Loucy (cell line): ENCODE measurements around the gene SBDS.
"Not testable (repeated sequence)": the region's sequence is repeated elsewhere in the genome, so short reads cannot be mapped to it uniquely, and the experiment has no call there.

Experiments
- H2AFZ ChIP-seq: fragments of 200-600 bp; sonication (generic); 2 replicates; pipeline ENCODE4 v1.6.0; 2016; ENCODE audit warnings: antibody characterized with exemption, mild to moderate bottlenecking, low read length, moderate library complexity
- H3F3A ChIP-seq: fragments of 200-600 bp; 2 replicates; pipeline ENCODE4 v1.6.0; 2016; ENCODE audit warnings: antibody characterized with exemption, low read depth, mild to moderate bottlenecking
- H3K27me3 ChIP-seq: fragments of 200-600 bp; sonication (generic); 2 replicates; pipeline ENCODE4 v1.6.1; 2014; ENCODE audit warnings: low read length, mild to moderate bottlenecking; ENCODE audit not compliant: insufficient read depth, poor library complexity, severe bottlenecking
- H3K36me3 ChIP-seq: fragments of 200-600 bp; sonication (generic); 2 replicates; pipeline ENCODE4 v1.6.1; 2016; ENCODE audit warnings: low read length; ENCODE audit not compliant: insufficient read depth
- H3K4me1 ChIP-seq: fragments of 200-600 bp; sonication (generic); 2 replicates; pipeline ENCODE4 v1.5.1; 2014; ENCODE audit warnings: low read length, mild to moderate bottlenecking; ENCODE audit not compliant: insufficient read depth, poor library complexity, severe bottlenecking
- H3K4me2 ChIP-seq: fragments of 200-600 bp; sonication (generic); 2 replicates; pipeline ENCODE4 v1.6.0; 2014; ENCODE audit warnings: antibody characterized with exemption, low read length, low read depth, mild to moderate bottlenecking; ENCODE audit not compliant: poor library complexity, severe bottlenecking
- H3K4me3 ChIP-seq: fragments of 200-600 bp; sonication (generic); 2 replicates; pipeline ENCODE4 v1.5.1; 2014; ENCODE audit warnings: low read length, mild to moderate bottlenecking, mixed read lengths; ENCODE audit not compliant: poor library complexity, severe bottlenecking
- H3K79me2 ChIP-seq: fragments of 200-600 bp; sonication (generic); 2 replicates; pipeline ENCODE4 v1.6.1; 2014; ENCODE audit warnings: low read length; ENCODE audit not compliant: insufficient read depth
- H3K9ac ChIP-seq: fragments of 200-600 bp; sonication (generic); 2 replicates; pipeline ENCODE4 v1.6.0; 2014; ENCODE audit warnings: mild to moderate bottlenecking, low read depth, low read length, moderate library complexity; ENCODE audit not compliant: poor library complexity, severe bottlenecking
- H3K9me2 ChIP-seq: fragments of 200-600 bp; sonication (generic); replicated peaks from 2 replicates; pipeline ENCODE4 v1.6.1; 2016; ENCODE audit warnings: low read depth, low read length, mixed read lengths
- H3K9me3 ChIP-seq: fragments of 200-600 bp; sonication (generic); 2 replicates; pipeline ENCODE4 v1.6.1; 2014; ENCODE audit warnings: mild to moderate bottlenecking, antibody characterized with exemption, low read length, low read depth; ENCODE audit not compliant: insufficient read depth
- H4K20me1 ChIP-seq: fragments of 200-600 bp; sonication (generic); 2 replicates; pipeline ENCODE4 v1.6.0; 2014; ENCODE audit warnings: antibody characterized with exemption, low read length, mild to moderate bottlenecking; ENCODE audit not compliant: insufficient read depth, poor library complexity, severe bottlenecking
- TF ChIP-seq, protein P1 (sequence below): fragments of 200-600 bp; sonication (generic); conservative IDR thresholded peaks from 2 replicates; pipeline ENCODE4 v1.5.1; 2014; ENCODE audit warnings: mild to moderate bottlenecking, antibody characterized with exemption, low read length

The SBDS gene

DNA sequence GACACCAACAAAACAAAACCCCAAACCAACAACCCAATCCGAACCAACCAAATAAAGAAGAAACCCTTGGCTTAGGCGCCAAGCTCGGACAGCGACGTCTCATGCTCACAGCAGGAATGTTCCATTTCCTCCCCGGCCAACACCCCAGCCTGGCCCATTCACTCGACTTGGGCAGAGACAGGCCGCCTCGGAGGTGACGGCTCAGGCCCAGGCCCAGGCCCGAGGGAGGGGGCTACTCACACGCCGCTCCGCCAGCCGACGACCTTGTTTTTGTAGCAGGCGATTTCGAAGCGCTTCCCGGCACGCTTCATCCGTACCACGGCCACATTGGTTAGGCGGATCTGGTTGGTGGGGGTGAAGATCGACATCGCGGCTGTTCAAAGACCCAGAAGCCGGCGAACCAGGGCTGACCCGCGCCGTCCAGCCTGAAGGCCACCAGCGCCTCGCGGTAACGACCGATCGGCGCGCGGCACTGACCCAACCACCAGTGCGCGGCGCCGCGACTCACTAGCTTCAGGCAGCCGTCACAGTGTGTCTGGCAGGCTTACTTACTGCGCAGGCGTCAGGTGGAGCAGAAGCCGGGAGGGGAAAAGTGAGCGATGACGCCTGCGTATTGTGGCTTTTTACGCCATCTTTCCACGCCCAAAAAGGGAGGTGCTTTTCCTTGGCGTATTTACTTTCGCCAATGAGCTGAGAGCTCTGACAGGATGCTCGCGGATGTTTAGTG, at the start of gene SBDS:
Gene SBDS, minus strand, starts transcription at position 537 of the 727 bp plus-strand sequence. Its CDS starts 169 bp downstream, at position 368.
- not testable (repeated sequence) for H3K9me2 ChIP-seq, H3K9me3 ChIP-seq, H3K4me1 ChIP-seq, H3K36me3 ChIP-seq, H3F3A ChIP-seq, H3K27me3 ChIP-seq, H4K20me1 ChIP-seq
- H3K9ac ChIP-seq, result peak within 1 kb of the TSS; percentile 78
- peak within 1 kb of the TSS; percentile 93 for H2AFZ ChIP-seq
- H3K79me2 ChIP-seq, result peaks cover 34% of the 10 kb centered on the region
- H3K4me3 ChIP-seq, result peak within 1 kb of the TSS; percentile 80
- H3K4me2 ChIP-seq, result peak within 1 kb of the TSS; percentile 83

DNA sequence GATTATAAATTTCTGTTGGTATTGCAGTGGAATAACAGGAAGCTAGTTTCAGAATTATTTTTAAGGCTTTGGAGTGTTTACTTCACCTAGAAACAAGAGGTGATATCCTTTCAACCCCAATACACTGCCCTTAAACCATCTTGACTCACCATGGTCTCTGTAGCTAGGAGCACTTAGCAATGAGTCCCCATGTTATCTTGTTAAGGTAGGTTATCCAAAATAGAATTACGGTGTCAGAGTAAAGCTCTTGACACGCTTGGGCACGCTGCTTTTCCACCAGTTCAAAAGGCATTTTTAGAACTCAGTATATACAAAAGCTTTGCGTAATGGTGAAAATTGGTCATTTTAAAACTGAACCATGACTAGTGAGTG, 48.2 kb upstream of the SBDS start:
- not testable (repeated sequence) for H3K4me3 ChIP-seq, H3K36me3 ChIP-seq, H2AFZ ChIP-seq, H3K27me3 ChIP-seq, H3K9ac ChIP-seq, H3K4me2 ChIP-seq, H3K9me2 ChIP-seq, H3F3A ChIP-seq, H3K79me2 ChIP-seq, H3K4me1 ChIP-seq, H3K9me3 ChIP-seq, H4K20me1 ChIP-seq

DNA sequence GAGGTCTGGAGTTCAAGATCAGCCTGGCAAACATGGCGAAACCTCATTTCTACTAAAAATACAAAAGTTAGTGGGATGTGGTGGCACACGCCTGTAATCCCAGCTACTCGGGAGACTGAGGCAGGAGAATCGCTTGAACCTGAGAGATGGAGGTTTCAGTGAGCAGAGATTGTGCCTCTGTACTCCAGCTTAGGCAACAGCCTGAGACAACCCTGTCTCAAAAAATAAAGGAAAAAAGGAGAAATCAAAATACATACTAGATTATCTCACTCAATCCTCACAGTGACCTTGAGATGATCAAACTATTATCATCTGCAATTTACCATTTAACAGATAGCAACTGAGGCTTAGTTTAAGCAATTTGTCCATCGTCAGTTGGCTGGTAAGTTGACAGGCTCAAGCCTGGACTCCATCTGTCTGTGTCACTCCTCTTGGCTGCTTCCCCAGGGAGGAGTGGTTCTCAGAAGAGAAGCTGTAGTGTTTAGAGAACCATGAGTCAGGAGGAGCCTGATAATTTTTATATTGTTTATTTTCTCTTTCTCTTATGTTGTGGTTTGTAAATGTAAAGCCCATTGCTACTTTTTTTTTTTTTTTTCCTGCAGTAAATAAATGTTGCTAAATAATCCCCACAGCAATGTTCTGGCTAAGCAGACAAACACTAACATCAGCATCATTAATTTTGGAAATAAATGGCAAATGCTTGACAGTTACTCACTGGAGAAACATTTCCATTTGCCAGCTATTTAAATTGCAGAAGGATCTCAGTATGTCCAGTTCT, 47.6 kb upstream of the SBDS start:
- not testable (repeated sequence) for H2AFZ ChIP-seq, H3K9me3 ChIP-seq, H3K27me3 ChIP-seq, H4K20me1 ChIP-seq, H3K4me2 ChIP-seq, H3K79me2 ChIP-seq, H3K4me1 ChIP-seq, H3K4me3 ChIP-seq, H3F3A ChIP-seq, H3K9me2 ChIP-seq, H3K9ac ChIP-seq, H3K36me3 ChIP-seq

DNA sequence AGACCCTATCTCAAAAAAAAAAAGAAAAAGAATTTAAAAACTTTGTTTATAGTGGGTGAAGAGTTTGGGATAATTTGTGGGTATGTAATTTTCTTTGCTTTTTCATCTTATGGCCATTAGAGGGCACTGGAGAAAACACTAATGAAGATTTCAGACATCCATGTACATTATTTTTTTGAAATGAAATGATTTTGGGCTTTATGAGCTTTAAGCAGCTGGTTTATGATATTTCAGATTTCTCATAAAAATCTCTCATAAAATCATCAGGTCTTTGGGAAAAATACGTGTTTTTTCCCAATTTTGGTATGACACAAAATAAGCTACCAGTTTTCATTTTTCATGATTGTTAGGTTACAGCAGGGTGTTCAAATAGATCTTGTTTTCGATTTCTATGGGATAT, 45.4 kb upstream of the SBDS start:
- not testable (repeated sequence) for H2AFZ ChIP-seq, H3K27me3 ChIP-seq, H3K4me1 ChIP-seq, H3K36me3 ChIP-seq, H4K20me1 ChIP-seq, H3F3A ChIP-seq, H3K4me2 ChIP-seq, H3K79me2 ChIP-seq, H3K9ac ChIP-seq, H3K9me2 ChIP-seq, H3K9me3 ChIP-seq, H3K4me3 ChIP-seq
- TF ChIP-seq, protein P1, sequence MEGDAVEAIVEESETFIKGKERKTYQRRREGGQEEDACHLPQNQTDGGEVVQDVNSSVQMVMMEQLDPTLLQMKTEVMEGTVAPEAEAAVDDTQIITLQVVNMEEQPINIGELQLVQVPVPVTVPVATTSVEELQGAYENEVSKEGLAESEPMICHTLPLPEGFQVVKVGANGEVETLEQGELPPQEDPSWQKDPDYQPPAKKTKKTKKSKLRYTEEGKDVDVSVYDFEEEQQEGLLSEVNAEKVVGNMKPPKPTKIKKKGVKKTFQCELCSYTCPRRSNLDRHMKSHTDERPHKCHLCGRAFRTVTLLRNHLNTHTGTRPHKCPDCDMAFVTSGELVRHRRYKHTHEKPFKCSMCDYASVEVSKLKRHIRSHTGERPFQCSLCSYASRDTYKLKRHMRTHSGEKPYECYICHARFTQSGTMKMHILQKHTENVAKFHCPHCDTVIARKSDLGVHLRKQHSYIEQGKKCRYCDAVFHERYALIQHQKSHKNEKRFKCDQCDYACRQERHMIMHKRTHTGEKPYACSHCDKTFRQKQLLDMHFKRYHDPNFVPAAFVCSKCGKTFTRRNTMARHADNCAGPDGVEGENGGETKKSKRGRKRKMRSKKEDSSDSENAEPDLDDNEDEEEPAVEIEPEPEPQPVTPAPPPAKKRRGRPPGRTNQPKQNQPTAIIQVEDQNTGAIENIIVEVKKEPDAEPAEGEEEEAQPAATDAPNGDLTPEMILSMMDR, result peak; percentile 58

DNA sequence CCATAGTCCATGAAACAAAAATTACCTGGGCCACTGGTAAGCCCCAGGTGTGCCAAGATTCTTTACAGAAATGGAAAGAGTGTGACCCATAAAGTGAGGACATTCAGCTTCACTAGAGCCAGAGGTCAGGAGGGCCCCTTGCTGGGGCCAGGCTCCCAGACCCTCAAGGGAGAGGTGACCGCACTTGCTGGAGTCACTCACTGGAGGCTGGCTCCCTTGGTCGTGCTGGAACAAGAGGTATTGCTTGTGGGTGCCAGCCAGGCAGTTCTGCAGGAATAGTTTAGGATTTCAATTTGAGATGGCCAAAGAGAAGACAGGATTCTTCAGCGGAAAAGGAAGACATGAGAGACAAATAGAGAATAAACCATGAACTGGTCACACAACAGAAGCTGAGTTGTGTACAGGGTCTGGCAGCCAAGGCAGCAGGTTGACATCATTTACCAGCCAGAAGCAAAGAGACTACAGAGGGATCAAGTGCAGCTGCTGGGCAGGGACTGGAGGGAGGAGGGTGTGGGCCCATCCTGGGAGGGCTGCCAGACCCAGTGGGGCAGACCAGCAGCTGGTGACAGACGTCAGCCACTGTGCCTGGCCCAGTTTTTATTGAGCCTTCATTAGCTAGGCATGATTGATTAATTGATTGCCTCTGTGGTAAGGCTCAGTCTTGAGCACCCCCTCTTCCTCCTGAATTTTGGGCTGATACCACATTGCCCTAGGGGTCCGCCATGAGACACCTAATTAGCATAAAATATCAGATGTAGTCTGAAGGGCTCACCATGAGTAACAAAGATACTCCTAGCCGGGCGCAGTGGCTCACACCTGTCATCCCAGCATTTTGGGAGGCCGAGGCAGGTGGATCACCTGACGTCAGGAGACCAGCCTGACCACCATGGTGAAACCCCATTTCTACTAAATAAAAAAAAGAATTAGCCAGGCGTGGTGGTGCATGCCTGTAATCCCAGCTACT, 41.3 kb upstream of the SBDS start:
- not testable (repeated sequence) for H3K27me3 ChIP-seq, H3K9me3 ChIP-seq, H4K20me1 ChIP-seq, H3K4me1 ChIP-seq, H3K9ac ChIP-seq, H2AFZ ChIP-seq, H3K4me2 ChIP-seq, H3K9me2 ChIP-seq, H3K79me2 ChIP-seq, H3K36me3 ChIP-seq, H3K4me3 ChIP-seq, H3F3A ChIP-seq
